ENCODE results near the gene LRGUK. TPM values are rescaled to one million over a fixed set of nuclear protein-coding genes. Genes with fewer than 3 reads are reported as not detected.

Gene LRGUK
- total and polyA plus RNA-seq, 12 donors = 0.14 to 1.9 (median 0.53) TPM

DNA sequence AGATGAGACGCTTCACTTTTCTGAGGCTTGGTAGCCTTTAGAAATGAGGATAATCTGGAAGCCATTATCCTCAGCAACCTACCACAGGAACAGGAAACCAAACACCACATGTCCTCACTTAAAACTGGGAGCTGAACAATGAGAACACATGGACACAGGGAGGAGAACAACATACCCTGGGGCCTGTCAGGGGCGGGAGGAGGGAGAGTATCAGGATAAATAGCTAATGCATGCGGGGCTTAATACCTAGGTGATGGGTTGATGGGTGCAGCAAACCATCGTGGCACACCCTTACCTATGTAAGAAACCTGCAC is 48.9 kb downstream of the LRGUK start:
- H3K27me3 ChIP-seq = no peaks in the 10 kb centered on the region
- H3K27ac ChIP-seq = no peak overlapping the region
- no peaks in the 10 kb centered on the region for H3K36me3 ChIP-seq (replicated peaks in 1 of 2)
- no peak overlapping the region for H3K4me3 ChIP-seq
- H3K4me1 ChIP-seq (replicated peaks in 1 of 2) = peaks cover 0 to 13% of the 10 kb centered on the region in 2 donors
- no peak for TF ChIP-seq POLR2A (IDR thresholded peaks at IDR 0.05)
- TF ChIP-seq, protein P1, sequence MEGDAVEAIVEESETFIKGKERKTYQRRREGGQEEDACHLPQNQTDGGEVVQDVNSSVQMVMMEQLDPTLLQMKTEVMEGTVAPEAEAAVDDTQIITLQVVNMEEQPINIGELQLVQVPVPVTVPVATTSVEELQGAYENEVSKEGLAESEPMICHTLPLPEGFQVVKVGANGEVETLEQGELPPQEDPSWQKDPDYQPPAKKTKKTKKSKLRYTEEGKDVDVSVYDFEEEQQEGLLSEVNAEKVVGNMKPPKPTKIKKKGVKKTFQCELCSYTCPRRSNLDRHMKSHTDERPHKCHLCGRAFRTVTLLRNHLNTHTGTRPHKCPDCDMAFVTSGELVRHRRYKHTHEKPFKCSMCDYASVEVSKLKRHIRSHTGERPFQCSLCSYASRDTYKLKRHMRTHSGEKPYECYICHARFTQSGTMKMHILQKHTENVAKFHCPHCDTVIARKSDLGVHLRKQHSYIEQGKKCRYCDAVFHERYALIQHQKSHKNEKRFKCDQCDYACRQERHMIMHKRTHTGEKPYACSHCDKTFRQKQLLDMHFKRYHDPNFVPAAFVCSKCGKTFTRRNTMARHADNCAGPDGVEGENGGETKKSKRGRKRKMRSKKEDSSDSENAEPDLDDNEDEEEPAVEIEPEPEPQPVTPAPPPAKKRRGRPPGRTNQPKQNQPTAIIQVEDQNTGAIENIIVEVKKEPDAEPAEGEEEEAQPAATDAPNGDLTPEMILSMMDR (IDR thresholded peaks at IDR 0.05) = no peak
- WGBS, 4 donors = 90 to 91% (median 91%) methylated on average over 4 of the region's 4 CpGs
- no peak for DNase-seq
- intact Hi-C loops (cut with DNase I) = no loop called here
- H3K9me3 ChIP-seq (replicated peaks in 1 of 3) = no peaks in the 10 kb centered on the region

DNA sequence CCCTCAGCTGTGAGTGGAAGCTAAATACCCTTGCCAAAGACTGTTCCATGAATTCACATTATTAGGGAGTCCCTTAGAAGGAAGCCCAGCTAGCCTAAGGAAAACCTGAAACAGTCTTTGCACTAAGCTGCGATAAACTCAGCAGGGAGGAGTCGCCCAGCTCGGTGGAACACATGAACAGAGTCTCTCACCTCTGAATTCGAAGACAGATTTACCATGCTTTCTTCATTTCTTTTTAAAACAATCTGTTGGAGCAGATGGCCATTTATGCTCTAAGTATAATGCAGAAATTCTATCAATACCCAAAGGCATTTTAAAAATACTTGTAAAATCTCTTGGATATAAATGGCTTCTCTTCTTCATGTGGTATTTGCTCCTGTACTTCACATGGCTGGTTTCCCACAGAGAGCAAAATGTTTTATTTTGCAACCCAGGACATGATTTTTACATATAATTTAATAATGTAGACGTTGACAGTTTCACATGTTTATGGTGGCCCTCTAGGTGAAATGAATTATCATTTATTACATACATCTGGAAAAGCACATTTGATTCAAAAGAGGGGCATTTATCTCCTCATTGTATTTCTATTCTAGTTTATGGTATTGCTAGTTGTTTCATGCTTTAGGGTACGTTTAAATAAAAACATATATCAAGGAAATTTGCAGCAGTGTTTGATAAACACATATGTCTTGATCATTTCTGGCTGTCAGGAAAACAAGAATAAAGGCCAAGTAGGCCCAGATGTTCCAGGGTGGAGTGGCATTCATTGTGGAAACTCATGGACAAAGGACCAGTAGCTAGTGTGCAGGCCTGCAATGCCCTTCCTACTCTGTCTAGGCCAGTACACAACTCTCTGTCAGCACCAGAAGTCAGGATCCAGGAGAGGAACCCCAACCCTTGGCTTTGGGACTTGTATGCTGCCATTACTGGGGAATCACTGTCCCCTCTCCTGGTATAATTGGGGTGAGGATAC is 52.2 kb downstream of the LRGUK start:
- 81 to 88% (median 85%) methylated on average over 6 of the region's 6 CpGs for WGBS, 4 donors

DNA sequence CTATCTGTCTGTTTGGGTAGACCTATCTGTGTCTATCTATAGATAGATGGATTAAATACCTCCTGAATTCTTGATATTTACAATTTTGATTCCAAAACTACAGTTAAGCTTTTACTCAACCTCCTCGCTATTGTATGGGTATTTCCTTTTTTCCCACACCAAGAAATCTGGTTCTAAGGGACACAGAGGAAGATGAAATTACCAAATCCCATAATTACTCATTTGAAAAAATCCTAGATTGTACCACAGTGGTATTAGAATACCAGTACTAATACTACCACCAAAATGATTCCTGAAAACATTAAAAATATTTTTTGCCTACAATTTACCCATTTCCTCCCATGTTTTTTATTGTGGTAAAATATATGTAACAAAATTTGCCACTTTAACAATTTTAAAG is 53.2 kb downstream of the LRGUK start:
- H3K27me3 ChIP-seq = no peaks in the 10 kb centered on the region
- intact Hi-C loops (cut with DNase I) = no loop called here
- WGBS, 4 donors = 91 to 100% (median 94%) methylated on average over 1 of the region's 1 CpG
- H3K9me3 ChIP-seq (replicated peaks in 1 of 3) = no peaks in the 10 kb centered on the region
- no peak overlapping the region for H3K4me3 ChIP-seq
- no peak overlapping the region for H3K27ac ChIP-seq
- H3K4me1 ChIP-seq (replicated peaks in 1 of 2) = peaks cover 0 to 2% of the 10 kb centered on the region in 2 donors
- H3K36me3 ChIP-seq (replicated peaks in 1 of 2) = no peaks in the 10 kb centered on the region
- no peak for TF ChIP-seq POLR2A (IDR thresholded peaks at IDR 0.05)
- TF ChIP-seq, protein P1 (IDR thresholded peaks at IDR 0.05) = no peak
- DNase-seq = no peak

More for the DNA sequence above, 52.2 kb downstream of the LRGUK start:
- no peak for TF ChIP-seq POLR2A (IDR thresholded peaks at IDR 0.05)
- TF ChIP-seq, protein P1 (IDR thresholded peaks at IDR 0.05) = no peak
- intact Hi-C loops (cut with DNase I) = no loop called here
- DNase-seq = no peak
- Histone ChIP-seq H3K36me3 (replicated peaks in 1 of 2) (no peaks in the 10 kb centered on the region), H3K27ac (no peak overlapping the region), H3K9me3 (replicated peaks in 1 of 3) (no peaks in the 10 kb centered on the region), H3K4me3 (no peak overlapping the region), H3K4me1 (replicated peaks in 1 of 2) (peaks cover 0 to 12% of the 10 kb centered on the region in 2 donors), H3K27me3 (no peaks in the 10 kb centered on the region)

GRCh38 chr7:134182078-134182477 is 54.9 kb downstream of the LRGUK start:
- no peak for TF ChIP-seq POLR2A (IDR thresholded peaks at IDR 0.05)
- TF ChIP-seq, protein P1 (IDR thresholded peaks at IDR 0.05) = no peak
- Histone ChIP-seq H3K36me3 (replicated peaks in 1 of 2) (no peaks in the 10 kb centered on the region), H3K27me3 (no peaks in the 10 kb centered on the region), H3K27ac (no peak overlapping the region), H3K9me3 (replicated peaks in 1 of 3) (no peaks in the 10 kb centered on the region), H3K4me1 (replicated peaks in 1 of 2) (no peaks in the 10 kb centered on the region), H3K4me3 (no peak overlapping the region)
- DNase-seq = no peak
- intact Hi-C loops (cut with DNase I) = no loop called here
- WGBS, 4 donors = 54 to 62% (median 58%) methylated on average over 3 of the region's 3 CpGs
